ENCODE results near the gene MESD.

MESD gene

GRCh38 chr15:80955571-80956452 lies 33.8 kb downstream of the MESD start:
- DNase-seq = peak; percentile 41

- DNase-seq = no peak
Measured at GRCh38 chr15:80953953-80954778, 35.5 kb downstream of the MESD start.

- DNase-seq = no peak
Measured at GRCh38 chr15:80953001-80953952, 36.3 kb downstream of the MESD start.

- DNase-seq = no peak
Measured at GRCh38 chr15:80951941-80952340, 37.7 kb downstream of the MESD start.

GRCh38 chr15:80950291-80951078 lies 39.1 kb downstream of the MESD start:
- no peak for DNase-seq

GRCh38 chr15:80949756-80950155 lies 39.9 kb downstream of the MESD start:
- DNase-seq = no peak

GRCh38 chr15:80948651-80949292 lies 40.8 kb downstream of the MESD start:
- DNase-seq = no peak

- no peak for DNase-seq
Measured at GRCh38 chr15:80946576-80946975, 43.0 kb downstream of the MESD start.

GRCh38 chr15:80945605-80946004 lies 44.0 kb downstream of the MESD start:
- no peak for DNase-seq

GRCh38 chr15:80944818-80945217 lies 44.8 kb downstream of the MESD start:
- no peak for DNase-seq

- DNase-seq = no peak
Measured at GRCh38 chr15:80942746-80943565, 46.7 kb downstream of the MESD start.

GRCh38 chr15:80942266-80942665 lies 47.4 kb downstream of the MESD start:
- no peak for DNase-seq

GRCh38 chr15:80940851-80941250 lies 48.8 kb downstream of the MESD start:
- no peak for DNase-seq

- DNase-seq = no peak
Measured at GRCh38 chr15:80940331-80940730, 49.3 kb downstream of the MESD start.

GRCh38 chr15:80939216-80939615 lies 50.4 kb downstream of the MESD start:
- no peak for DNase-seq

GRCh38 chr15:80937718-80938117 lies 51.9 kb downstream of the MESD start:
- no peak for DNase-seq

GRCh38 chr15:80936288-80937078 lies 53.1 kb downstream of the MESD start:
- DNase-seq = no peak

GRCh38 chr15:80934761-80935221 lies 54.8 kb downstream of the MESD start:
- no peak for DNase-seq

GRCh38 chr15:80932989-80933388 lies 56.6 kb downstream of the MESD start:
- no peak for DNase-seq

GRCh38 chr15:80932513-80932815 lies 57.2 kb downstream of the MESD start:
- no peak for DNase-seq
